Measurements from ENCODE around the gene SH3PXD2A. TPM values are rescaled to one million over a fixed set of nuclear protein-coding genes. Genes with fewer than 3 reads are reported as not detected.

SH3PXD2A gene
- polyA plus RNA-seq, 3 donors = 3.0 to 61.0 (median 36.1) TPM

DNA sequence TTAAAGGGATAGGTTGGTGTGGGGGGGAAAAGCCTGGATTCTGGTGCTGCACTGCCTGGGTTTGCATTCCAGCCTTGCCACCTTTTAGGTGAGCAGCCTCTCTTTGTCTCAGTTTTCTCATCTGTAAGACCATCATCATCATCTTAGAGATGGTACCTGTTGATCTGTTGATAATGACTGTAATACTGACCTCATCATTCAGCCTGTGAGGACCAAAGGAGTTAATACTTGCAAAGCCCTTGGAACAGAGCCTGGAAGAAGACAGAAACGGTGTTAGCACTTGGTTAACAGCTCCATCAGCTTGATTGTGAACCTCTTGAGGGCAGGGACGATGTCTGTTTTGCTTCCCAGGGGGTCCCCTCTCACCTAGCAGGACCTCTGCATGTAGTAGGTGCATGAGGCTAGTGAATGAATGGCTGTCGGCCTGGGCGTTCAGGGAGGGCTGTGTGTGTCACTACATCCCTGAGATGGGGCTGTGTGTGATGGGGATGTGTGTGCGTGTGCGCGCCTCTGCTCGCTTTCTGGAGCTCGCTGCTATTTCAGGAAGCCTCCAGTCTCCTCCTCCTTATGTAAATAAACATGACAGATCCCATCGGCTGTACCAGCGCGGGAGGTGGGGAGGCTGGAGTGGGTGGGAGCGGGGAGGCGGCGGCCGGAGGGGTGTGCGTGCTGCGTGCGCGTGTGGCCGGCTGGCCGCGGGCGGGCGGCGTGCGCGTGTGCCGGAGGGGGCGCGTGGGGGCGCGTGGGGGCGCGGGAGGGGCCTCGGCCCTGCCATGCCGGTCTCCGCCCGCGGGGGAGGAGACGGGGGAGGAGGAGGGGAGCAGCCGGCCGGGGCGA is 300.7 kb downstream of the SH3PXD2A start:
- WGBS, 3 donors = 3 to 16% (median 5%) methylated on average over 17 to 44 of the region's 44 CpGs
- H3K27ac ChIP-seq (ENCODE audit: low read depth, low read length) = no peak overlapping the region

GRCh38 chr10:103553743-103554487 is 301.5 kb downstream of the SH3PXD2A start:
- WGBS, 3 donors = 90 to 92% (median 91%) methylated on average over 8 of the region's 8 CpGs
- no peak overlapping the region for H3K27ac ChIP-seq (ENCODE audit: low read depth, low read length)

- no peak overlapping the region for H3K27ac ChIP-seq (ENCODE audit: low read depth, low read length)
- WGBS, 3 donors = 89 to 93% (median 89%) methylated on average over 20 of the region's 20 CpGs
These were observed 302.3 kb downstream of the SH3PXD2A start for GRCh38 chr10:103552856-103553742.

GRCh38 chr10:103551619-103552602 is 303.5 kb downstream of the SH3PXD2A start:
- no peak overlapping the region for H3K27ac ChIP-seq (ENCODE audit: low read depth, low read length)
- WGBS, 3 donors = 46 to 75% (median 49%) methylated on average over 10 of the region's 10 CpGs

GRCh38 chr10:103550229-103550628 is 305.1 kb downstream of the SH3PXD2A start:
- 87 to 95% (median 95%) methylated on average over 1 of the region's 1 CpG for WGBS, 3 donors
- no peak overlapping the region for H3K27ac ChIP-seq (ENCODE audit: low read depth, low read length)

GRCh38 chr10:103549349-103549685 is 306.1 kb downstream of the SH3PXD2A start:
- whole genome bisulfite sequencing, 3 donors = 53 to 98% (median 96%) methylated on average over 3 of the region's 3 CpGs
- H3K27ac ChIP-seq (ENCODE audit: low read depth, low read length) = no peak overlapping the region

DNA sequence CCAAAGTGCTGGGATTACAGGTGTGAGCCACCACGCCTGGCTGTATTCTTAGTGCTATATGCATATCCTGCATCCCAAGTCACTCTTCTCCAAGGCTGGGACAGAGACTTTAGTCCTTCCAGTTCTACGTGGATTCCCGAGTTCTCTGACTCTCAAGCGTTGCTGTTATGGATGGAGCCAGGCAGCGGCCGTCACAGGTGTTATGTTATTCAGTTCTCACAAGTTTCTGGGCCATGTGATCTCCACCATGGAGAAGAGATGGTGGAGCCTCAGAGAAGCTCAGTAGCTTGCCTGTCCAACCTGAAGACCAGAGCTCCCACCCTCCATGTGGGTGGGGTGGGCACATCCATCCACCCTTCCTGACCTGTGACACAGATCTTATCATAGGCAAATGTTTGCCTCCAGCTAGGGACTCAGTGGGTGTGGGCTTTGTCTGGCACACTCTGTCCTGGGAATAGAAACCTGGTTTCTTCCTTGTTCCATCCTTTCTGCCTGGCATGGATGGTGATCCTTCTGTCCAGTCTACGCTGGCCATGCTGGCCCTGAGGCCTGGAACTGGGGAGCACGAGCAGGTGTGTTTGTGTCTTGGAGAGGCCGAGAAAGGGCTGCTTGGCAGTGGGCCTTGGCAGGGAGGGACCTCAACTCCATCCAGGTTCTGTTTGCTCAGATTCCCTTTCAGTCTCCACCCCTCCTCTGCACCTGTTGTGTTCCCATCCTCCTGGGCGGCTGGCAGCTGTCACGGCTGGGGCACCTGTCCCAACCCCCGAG is 306.6 kb downstream of the SH3PXD2A start:
- H3K27ac ChIP-seq (ENCODE audit: low read depth, low read length) = no peak overlapping the region
- WGBS, 3 donors = 29 to 91% (median 87%) methylated on average over 12 of the region's 12 CpGs

DNA sequence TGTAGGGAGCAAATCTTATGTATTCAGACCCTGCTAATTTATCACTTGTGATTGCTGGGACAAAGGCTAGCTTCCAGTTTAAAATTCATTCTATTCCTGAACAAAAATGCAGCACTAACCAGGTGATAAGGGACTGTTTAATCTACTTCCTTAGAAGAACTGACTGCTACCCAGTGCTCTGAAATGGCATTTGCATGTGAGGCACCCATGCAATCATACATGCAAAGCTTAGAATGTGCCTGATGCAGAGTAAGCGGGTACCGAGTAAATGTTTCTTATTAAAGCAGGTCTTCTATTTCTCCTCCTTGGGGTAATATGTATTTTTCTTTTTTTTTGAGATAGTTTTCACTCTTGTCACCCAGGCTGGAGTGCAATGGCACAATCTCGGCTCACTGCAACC is 307.4 kb downstream of the SH3PXD2A start:
- WGBS, 3 donors = 90 to 95% (median 90%) methylated on average over 3 of the region's 3 CpGs
- no peak overlapping the region for H3K27ac ChIP-seq (ENCODE audit: low read depth, low read length)

DNA sequence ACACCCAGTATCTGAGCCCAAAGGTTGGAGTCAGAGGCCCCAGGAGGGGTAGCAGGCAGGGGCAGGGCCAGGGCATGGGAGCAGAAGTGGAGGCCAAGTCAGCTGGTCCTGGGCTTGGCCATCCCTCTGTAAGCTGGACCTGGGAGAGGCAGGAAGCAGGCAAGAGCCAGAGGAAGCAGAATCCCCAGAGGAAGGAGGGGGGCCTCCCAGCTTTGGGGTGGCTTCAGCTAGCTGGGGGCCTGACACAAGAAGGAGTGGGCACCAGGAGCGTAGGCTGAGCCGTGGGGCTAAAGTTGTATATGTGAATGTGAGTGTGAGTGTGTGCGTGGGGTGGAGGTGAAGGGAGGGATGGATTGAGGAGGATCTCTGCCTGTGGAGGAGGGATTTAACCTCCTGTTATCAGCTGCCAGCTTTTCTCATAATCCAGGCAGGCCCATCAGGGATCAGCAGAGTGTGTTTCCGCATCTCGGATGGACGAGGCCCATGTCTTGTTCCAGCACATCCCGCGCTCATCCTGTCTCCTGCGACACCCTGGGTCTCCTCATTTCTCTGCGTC is 307.9 kb downstream of the SH3PXD2A start:
- H3K27ac ChIP-seq (ENCODE audit: low read depth, low read length) = no peak overlapping the region
- 60 to 81% (median 68%) methylated on average over 10 of the region's 10 CpGs for WGBS, 3 donors

DNA sequence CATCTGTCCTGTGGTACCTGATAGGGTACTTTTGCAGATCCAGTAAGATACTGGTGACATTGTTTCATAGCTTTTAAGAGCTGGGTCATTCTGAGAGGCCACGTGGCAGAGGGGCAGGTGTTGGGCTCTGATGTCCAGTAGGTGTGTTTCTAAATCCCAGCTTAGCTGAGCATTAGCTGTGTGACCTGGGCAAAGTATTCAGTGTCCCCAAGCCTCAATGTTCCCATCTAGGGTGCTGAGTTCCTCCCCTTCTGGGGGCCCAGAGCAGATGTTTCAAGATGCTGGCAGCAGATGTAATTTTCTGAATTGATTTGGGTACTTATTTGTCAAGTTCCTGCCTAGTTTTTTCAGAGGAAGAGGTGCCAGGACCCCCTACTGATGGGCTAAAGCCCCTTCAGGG is 309.0 kb downstream of the SH3PXD2A start:
- H3K27ac ChIP-seq (ENCODE audit: low read depth, low read length) = no peak overlapping the region
- 65 to 90% (median 85%) methylated on average over 1 of the region's 1 CpG for WGBS, 3 donors

DNA sequence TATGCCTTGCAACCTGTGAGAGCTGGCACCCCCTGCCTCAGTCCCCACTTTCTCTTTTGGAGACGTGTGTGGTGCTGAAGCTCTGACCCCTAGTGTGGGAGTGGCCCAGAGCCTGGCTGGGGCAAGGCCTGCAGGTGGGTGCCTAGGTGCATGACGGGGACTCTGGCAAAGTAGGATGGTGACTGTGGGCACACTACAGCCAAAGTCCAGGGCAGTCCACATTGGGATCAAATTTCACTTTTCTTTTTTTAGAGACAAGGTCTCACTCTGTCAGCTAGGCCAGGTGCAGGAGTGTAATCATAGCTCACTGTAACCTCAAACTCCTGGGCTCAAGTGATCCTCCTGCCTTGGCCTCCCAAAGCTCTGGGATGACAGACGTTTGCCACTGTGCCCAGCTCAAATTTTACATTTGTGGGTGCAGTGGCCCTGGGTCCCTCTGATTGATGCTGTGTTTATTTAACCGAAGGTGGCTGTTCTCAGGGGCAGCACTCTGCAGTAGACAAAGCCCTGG is 309.6 kb downstream of the SH3PXD2A start:
- H3K27ac ChIP-seq (ENCODE audit: low read depth, low read length) = no peak overlapping the region

DNA sequence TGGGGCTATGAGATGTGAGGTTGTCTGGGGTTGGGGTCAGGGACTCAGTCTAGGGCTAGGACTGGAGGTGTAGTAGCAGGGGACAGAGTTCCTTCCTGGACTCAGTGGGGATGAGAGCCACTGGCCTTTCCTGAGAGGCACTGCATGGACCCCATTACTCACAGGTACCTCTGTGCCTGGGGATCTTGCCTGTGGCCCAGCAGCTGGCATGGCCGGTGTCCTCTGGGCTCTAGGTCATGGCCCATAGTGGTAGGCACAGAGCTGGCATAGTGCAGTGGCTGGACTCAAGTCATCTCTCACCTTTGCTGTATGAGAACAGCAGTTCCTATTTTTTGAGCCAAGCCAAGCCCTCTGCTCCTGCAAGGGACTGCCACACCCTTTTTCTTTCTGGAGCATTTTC is 310.0 kb downstream of the SH3PXD2A start:
- WGBS, 3 donors = 50 to 97% (median 76%) methylated on average over 1 of the region's 1 CpG
- H3K27ac ChIP-seq (ENCODE audit: low read depth, low read length) = no peak overlapping the region

More for the DNA sequence above, 309.6 kb downstream of the SH3PXD2A start:
- 50 to 95% (median 91%) methylated on average over 4 of the region's 4 CpGs for WGBS, 3 donors

DNA sequence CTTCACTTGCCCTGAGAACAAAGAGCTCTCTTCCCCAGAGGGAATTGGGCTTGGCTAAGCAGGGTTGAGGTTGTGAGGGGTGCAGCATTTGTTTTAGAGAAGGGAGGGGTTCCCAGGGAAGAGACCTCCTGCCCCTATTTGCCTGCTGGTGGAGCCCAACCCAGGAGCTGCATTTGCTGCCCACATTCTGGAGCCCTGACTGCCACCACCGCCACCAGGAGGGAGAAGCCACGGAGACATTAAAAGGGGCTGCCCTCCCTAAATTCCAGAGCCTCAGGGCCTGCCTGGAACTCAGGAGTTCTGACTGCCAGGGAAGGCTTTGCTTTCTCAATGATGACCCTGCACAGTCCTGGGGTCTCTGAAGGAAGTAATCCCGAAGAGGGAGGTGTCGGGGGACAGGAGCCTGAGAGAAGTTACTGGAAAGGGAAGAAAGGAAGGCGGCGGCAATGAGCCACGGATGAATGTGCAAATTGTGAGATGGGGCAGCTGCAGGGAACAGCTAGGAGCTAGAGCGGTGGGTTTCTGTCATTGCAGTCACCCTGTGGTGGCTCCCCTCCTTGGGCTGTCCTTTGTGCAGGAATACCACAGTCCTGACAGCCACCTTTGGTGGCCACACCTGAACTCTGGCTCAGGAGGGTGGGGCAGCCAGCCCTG is 310.6 kb downstream of the SH3PXD2A start:
- WGBS, 3 donors = 86 to 90% (median 89%) methylated on average over 8 of the region's 8 CpGs
- H3K27ac ChIP-seq (ENCODE audit: low read depth, low read length) = no peak overlapping the region

Data from adipose tissue (tissue), 3 donors.